ENCODE data around the gene SEC24A.
"Not testable (repeated sequence)": the region's sequence is repeated elsewhere in the genome, so short reads cannot be mapped to it uniquely, and the experiment has no call there.

Gene SEC24A

GRCh38 chr5:134648425-134649162 is at the start of gene SEC24A:
TSS of gene SEC24A (plus strand) at chr5:134648785. CDS start at chr5:134649077, 292 bp downstream.
- peak; percentile 74 for DNase-seq (ENCODE audit: low read depth)

- DNase-seq (ENCODE audit: low read depth), result not testable (repeated sequence)
Measured at GRCh38 chr5:134599820-134600219, 48.8 kb upstream of the SEC24A start.

- no peak for DNase-seq (ENCODE audit: low read depth)
Measured at GRCh38 chr5:134600600-134600999, 48.0 kb upstream of the SEC24A start.

- no peak for DNase-seq (ENCODE audit: low read depth)
Measured at GRCh38 chr5:134603059-134603458, 45.5 kb upstream of the SEC24A start.

GRCh38 chr5:134604908-134605307 is 43.7 kb upstream of the SEC24A start:
- no peak for DNase-seq (ENCODE audit: low read depth)

GRCh38 chr5:134606726-134607125 is 41.9 kb upstream of the SEC24A start:
- DNase-seq (ENCODE audit: low read depth), result no peak

- DNase-seq (ENCODE audit: low read depth), result no peak
Measured at GRCh38 chr5:134608555-134608954, 40.0 kb upstream of the SEC24A start.

GRCh38 chr5:134609232-134609851 is 39.2 kb upstream of the SEC24A start:
- no peak for DNase-seq (ENCODE audit: low read depth)

GRCh38 chr5:134610725-134611124 is 37.9 kb upstream of the SEC24A start:
- DNase-seq (ENCODE audit: low read depth), result no peak

- DNase-seq (ENCODE audit: low read depth), result no peak
Measured at GRCh38 chr5:134611515-134611914, 37.1 kb upstream of the SEC24A start.

- DNase-seq (ENCODE audit: low read depth), result no peak
Measured at GRCh38 chr5:134614450-134615085, 34.0 kb upstream of the SEC24A start.

- DNase-seq (ENCODE audit: low read depth), result no peak
Measured at GRCh38 chr5:134620634-134621033, 28.0 kb upstream of the SEC24A start.

- no peak for DNase-seq (ENCODE audit: low read depth)
Measured at GRCh38 chr5:134625559-134625958, 23.0 kb upstream of the SEC24A start.

- DNase-seq (ENCODE audit: low read depth), result no peak
Measured at GRCh38 chr5:134626369-134627014, 22.1 kb upstream of the SEC24A start.

- DNase-seq (ENCODE audit: low read depth), result no peak
Measured at GRCh38 chr5:134634227-134634626, 14.4 kb upstream of the SEC24A start.

GRCh38 chr5:134635366-134635765 is 13.2 kb upstream of the SEC24A start:
- not testable (repeated sequence) for DNase-seq (ENCODE audit: low read depth)

- no peak for DNase-seq (ENCODE audit: low read depth)
Measured at GRCh38 chr5:134637116-134637721, 11.4 kb upstream of the SEC24A start.

GRCh38 chr5:134638760-134639201 is 9.8 kb upstream of the SEC24A start:
- DNase-seq (ENCODE audit: low read depth), result no peak

- DNase-seq (ENCODE audit: low read depth), result no peak
Measured at GRCh38 chr5:134642931-134643530, 5.6 kb upstream of the SEC24A start.

GRCh38 chr5:134647750-134648424 is 698 bp upstream of the SEC24A start:
- peak; percentile 69 for DNase-seq (ENCODE audit: low read depth)

- no peak for DNase-seq (ENCODE audit: low read depth)
Measured at GRCh38 chr5:134649163-134649835, 714 bp downstream of the SEC24A start.

All from HS-5 (cell line).